ENCODE measurements around the gene PRKAR1B.

PRKAR1B gene

DNA sequence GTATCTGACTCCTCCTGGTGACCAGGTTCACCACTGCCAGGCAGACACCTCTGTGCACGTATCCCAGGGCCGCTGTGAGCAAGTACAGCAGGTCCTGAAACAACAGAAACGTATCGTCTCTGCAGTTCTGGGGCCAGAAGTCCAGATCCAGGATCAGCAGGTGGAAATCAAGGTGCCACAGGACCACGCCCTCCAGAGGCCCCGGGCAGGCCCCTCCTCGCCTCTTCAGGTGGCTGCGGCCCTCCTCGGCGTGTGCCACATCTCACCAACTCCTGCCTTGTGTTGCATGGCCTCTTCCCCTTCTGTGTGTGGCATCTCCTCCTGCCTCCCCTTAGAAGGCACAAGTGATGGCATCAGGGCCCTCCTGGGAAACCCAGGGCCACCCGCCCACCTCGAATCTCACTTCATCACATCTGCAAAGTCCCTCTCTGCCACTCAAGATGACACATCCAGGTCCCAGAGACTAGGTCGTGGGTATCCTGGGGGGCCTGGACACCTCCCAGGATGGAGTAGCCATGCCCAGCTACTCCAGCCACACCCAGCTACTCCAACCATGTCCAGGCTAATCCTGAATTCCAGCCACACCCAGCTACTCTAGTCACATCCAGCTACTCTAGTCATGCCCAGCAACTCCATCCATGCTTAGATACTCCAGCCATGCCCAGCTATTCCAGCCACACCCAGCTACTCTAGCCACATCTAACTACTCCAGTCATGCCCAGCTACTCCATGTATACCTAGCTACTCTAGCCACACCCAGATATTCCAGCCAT lies 53.2 kb downstream of the PRKAR1B start:
- intact Hi-C loops (cut with micrococcal nuclease), result no loop called here
- H3K27ac Mint-ChIP-seq, result no peak overlapping the region
- H3K36me3 Mint-ChIP-seq (ENCODE audit: low read depth), result no peaks in the 10 kb centered on the region
- H3K27me3 Mint-ChIP-seq, result peaks cover 3% of the 10 kb centered on the region
- H3K4me3 Mint-ChIP-seq, result no peak overlapping the region
- H3K9me3 Mint-ChIP-seq, result peaks cover 10% of the 10 kb centered on the region
- no peaks in the 10 kb centered on the region for H3K4me1 Mint-ChIP-seq (ENCODE audit: low read depth)

DNA sequence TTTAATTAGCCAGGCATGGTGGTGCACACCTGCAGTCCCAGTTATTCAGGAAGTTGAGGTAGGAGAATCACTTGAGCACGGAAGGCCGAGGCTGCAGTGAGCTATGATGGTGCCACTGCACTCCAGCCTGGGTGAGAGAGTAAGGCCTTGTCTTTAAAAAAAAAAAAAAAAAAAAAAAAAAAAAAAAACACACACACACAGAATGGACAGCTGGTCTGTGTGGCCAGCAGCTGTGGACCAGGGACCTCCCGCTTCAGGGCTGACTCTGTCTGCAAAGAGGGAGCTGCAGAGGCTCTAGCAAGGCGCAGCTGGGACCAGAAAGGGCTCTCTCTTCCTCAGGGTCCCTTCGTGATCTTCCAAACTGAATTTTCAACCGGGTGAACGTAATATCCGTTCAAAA lies 54.2 kb downstream of the PRKAR1B start:
- Mint-ChIP-seq H3K27me3 (peaks cover 7% of the 10 kb centered on the region), H3K4me3 (no peak overlapping the region), H3K27ac (no peak overlapping the region), H3K36me3 (ENCODE audit: low read depth) (no peaks in the 10 kb centered on the region), H3K9me3 (peaks cover 10% of the 10 kb centered on the region), H3K4me1 (ENCODE audit: low read depth) (no peaks in the 10 kb centered on the region)
- intact Hi-C loops (cut with micrococcal nuclease), result no loop called here

DNA sequence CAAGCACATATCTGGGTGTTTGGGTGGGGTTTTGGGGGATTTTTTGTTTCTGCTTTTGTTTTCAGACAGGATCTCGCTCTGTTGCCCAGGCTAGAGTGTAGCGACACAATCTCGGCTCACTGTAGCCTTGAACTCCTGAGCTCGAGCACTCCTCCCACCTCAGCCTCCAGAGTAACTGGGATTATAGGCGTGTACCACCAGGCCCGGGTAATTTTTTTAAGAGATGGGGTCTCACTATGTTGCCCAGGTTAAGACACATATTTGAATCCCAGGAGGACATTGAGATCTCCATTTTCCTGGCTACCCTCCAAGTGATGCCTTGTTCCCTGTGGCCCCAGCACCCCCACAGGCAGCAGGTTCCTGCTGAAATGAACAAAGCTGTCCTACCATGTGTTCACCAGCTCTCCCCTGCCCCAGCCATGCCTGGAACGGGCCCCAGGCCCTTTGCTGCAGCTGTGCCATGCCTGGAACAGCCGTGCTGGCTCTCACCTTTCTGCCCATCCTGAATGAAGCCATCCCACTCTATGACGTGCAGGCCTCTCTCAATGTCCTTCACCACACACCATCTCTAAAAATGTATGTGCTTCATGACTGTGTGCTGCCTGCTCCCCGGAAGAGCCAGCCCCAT lies 55.6 kb downstream of the PRKAR1B start:
- H3K9me3 Mint-ChIP-seq, result peaks cover 10% of the 10 kb centered on the region
- peaks cover 7% of the 10 kb centered on the region for H3K27me3 Mint-ChIP-seq
- H3K4me1 Mint-ChIP-seq (ENCODE audit: low read depth), result no peaks in the 10 kb centered on the region
- H3K4me3 Mint-ChIP-seq, result no peak overlapping the region
- no peaks in the 10 kb centered on the region for H3K36me3 Mint-ChIP-seq (ENCODE audit: low read depth)
- intact Hi-C loops (cut with micrococcal nuclease), result no loop called here
- H3K27ac Mint-ChIP-seq, result no peak overlapping the region

DNA sequence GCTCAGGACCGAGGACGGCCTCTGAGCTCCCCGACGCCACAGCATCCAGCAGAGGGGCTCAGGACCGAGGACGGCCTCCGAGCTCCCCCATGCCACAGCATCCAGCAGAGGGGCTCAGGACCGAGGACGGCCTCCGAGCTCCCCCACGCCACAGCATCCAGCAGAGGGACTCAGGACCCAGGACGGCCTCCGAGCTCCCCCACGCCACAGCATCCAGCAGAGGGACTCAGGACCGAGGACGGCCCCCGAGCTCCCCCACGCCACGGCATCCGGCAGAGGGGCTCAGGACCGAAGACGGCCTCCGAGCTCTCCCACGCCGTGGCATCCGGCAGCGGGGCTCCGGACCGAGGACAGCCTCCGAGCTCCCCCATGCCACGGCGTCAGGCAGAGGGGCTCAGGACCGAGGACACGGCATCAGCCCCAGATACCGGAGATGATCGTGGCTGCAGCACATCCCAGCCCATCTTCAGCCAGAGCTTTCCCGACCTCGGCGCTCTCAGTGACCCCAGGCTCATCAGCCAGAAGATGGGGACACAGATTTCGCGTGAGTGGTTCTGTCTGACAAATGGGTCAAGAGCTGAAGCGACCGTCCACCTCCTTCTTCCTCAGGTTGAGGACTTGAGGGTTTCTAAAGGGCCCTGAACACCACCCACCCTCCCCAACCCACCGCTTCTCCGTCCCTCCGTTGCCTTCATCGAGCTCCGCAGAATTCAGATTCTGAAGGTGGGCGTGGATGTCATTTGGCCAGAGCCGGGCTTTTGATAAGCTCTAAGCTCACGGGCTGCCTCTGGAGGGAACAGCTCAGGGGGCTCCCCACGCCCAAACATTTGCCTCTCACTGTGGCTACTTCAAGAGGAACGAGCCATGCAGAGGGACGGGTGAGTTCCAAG lies 56.3 kb downstream of the PRKAR1B start:
- intact Hi-C loops (cut with micrococcal nuclease), result no loop called here
- Mint-ChIP-seq H3K4me3 (no peak overlapping the region), H3K9me3 (peaks cover 10% of the 10 kb centered on the region), H3K27me3 (peaks cover 7% of the 10 kb centered on the region), H3K36me3 (ENCODE audit: low read depth) (no peaks in the 10 kb centered on the region), H3K27ac (no peak overlapping the region), H3K4me1 (ENCODE audit: low read depth) (no peaks in the 10 kb centered on the region)

DNA sequence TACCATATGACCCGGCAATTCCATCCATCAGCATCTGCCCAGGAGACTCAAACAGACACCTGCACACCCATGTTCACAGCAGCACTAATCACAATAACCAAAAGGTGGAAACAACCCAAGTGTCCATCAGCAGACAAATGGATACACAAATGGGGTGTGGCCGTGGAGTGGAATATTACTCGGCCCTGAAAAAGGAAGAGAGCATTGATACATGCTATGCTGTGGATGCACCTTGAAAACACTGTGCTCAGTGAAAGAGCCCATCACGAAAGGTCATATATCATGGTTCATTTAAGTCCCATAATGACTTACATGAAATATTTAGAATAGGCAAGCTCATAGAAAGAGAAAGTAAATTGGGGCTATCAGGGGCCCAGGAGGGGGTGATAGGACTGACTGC lies 58.1 kb downstream of the PRKAR1B start:
- Mint-ChIP-seq H3K27me3 (peaks cover 7% of the 10 kb centered on the region), H3K36me3 (ENCODE audit: low read depth) (no peaks in the 10 kb centered on the region), H3K27ac (no peak overlapping the region), H3K9me3 (peaks cover under 1% of the 10 kb centered on the region), H3K4me1 (ENCODE audit: low read depth) (no peaks in the 10 kb centered on the region), H3K4me3 (no peak overlapping the region)
- intact Hi-C loops (cut with micrococcal nuclease), result no loop called here

DNA sequence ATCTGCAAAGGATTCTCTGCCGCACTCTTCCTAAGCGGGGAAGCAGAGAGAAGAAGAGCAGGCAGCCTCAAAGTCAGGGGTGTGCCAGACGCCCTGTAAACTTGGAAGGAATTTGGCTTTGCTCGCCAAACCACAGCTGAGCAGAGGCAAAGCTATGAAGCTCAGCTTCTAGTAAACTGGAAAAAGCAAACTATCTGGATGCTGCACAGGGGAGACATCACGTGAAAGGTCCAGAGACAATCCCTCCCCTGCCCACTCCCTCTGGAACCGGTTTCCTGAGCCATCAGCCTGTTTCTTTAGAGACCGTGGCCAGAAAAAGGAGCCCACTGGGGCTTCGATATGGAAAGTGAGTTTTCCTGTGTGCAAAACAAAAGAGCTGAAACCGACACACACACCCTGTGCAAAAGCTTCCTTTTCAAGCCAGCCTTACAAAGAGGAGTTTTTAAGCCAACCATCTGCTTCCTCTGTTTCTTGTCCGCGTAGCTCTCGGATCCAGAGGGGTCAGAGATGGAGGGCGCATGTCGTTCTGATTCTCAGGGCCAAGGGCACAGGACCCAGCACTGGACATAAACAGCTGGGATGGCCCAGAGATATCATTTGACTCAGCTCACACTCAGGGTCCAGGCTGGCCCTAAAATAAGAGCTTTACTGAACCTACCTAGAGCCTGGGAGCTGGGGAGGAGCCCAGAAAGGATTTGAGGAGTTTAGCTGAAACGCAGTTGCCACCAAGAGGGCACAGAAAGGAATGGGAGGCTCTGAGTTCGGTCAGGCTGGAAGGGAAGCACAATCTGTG lies 58.7 kb downstream of the PRKAR1B start:
- H3K27me3 Mint-ChIP-seq, result peaks cover 7% of the 10 kb centered on the region
- no peaks in the 10 kb centered on the region for H3K9me3 Mint-ChIP-seq
- H3K36me3 Mint-ChIP-seq (ENCODE audit: low read depth), result no peaks in the 10 kb centered on the region
- no peaks in the 10 kb centered on the region for H3K4me1 Mint-ChIP-seq (ENCODE audit: low read depth)
- intact Hi-C loops (cut with micrococcal nuclease), result no loop called here
- H3K27ac Mint-ChIP-seq, result no peak overlapping the region
- H3K4me3 Mint-ChIP-seq, result no peak overlapping the region

DNA sequence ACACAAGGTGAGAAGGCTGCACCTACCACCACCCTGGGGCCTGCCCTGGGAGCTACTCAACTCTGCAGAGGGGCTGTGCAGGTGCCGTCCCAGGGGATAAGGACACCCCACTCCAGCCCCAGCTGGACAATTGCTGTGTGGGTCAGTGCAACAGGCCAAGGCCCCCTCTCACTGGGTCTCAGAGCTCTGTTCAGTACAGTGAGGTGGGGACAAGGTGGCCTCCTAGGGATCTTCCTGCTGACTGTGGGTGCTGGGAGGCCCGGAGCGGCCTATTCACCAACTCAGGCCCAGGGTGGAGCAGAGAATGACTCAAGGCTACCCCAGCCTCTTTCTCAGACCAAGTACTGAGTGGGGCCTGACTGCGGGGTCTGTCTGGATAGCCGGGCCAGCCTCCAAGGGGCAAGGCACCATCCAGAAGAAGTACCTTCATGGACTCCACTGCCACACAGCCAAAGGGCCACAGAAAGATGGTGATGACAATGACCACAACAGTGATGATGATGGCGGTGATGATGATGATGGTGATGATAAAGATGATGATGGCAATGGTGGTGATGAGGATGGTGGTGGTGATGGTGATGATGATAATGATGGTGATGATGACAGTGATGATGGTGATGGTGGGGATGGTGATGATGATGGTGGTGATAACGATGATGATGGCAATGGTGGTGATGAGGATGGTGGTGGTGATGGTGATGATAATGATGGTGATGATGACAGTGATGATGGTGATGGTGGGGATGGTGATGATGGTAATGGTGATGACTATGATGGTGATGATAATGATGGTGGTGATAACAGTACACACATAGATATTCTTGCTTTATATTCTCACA lies 60.4 kb downstream of the PRKAR1B start:
- H3K4me3 Mint-ChIP-seq, result no peak overlapping the region
- H3K36me3 Mint-ChIP-seq (ENCODE audit: low read depth), result no peaks in the 10 kb centered on the region
- intact Hi-C loops (cut with micrococcal nuclease), result no loop called here
- peaks cover 7% of the 10 kb centered on the region for H3K27me3 Mint-ChIP-seq
- no peak overlapping the region for H3K27ac Mint-ChIP-seq
- H3K4me1 Mint-ChIP-seq (ENCODE audit: low read depth), result no peaks in the 10 kb centered on the region
- no peaks in the 10 kb centered on the region for H3K9me3 Mint-ChIP-seq

DNA sequence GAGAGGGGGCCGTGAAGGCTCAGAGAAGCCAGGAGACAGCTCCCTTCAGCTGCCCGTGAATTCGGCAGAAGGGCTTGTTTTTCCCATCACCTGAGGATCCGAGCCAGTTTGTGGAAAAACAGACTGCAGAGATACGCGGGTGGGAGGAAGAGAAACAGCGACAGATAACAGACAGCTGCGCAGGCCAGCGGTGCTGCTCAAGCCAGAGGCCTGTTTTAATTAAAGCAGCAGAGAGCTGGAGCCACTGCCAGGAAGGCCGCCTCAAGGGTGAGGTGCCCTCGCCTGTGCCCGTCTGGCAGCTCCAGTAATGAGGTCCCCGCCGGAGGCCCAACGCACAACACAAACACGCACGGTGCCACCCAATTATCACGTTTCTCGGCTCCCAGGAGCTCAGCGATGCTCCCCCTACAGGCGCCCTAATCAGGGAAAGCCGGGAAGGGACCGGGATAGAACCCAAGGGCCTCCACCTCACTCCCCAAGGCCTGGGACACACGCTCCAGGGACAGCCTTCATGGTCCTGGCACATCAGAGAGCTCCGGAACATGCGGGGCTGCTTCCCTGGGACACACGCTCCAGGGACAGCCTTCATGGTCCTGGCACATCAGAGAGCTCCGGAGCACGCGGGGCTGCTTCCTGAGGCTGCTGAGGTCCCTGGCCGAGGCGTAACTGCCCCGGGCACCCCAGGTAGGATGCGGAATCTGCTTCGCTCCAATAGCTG lies 61.2 kb downstream of the PRKAR1B start:
- Mint-ChIP-seq H3K9me3 (no peaks in the 10 kb centered on the region), H3K36me3 (ENCODE audit: low read depth) (no peaks in the 10 kb centered on the region), H3K4me3 (no peak overlapping the region), H3K27me3 (peaks cover 7% of the 10 kb centered on the region), H3K27ac (no peak overlapping the region), H3K4me1 (ENCODE audit: low read depth) (no peaks in the 10 kb centered on the region)
- intact Hi-C loops (cut with micrococcal nuclease), result no loop called here

DNA sequence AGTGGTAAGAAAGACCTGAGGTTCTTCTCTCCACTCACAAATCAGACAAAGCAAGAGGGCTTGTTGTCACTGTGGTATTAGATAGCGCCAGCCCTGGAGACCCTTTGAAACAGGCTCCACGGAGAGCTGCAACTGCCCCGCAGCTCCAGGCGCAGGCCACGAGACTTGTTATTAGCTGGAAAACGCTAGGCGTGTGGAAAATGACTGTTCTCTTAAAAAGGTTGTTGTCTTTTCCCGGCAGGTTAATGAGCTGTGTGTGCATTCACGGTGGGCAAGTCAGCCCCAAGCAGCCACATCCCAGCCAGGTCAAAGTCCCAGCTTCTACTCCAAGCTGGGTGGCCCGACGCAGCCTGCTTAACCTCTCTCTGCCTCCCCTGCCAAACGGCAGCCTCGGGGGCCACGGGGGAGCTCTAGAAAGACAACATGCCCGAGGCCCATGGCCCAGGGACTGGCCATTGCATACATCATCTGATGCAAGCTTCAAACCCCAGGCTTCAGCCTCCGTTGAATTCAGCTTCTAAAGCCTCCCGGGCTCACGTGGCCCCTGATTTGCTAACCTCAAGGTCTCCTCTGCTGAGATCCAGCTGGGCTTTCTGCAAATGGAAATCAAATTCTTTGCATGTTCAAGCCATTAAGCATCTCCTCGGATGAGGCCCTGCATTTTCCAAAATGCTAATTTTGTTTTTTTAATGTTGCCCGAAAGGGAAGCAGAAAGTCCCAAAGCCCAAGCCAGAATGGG lies 61.9 kb downstream of the PRKAR1B start:
- no peaks in the 10 kb centered on the region for H3K9me3 Mint-ChIP-seq
- no peaks in the 10 kb centered on the region for H3K4me1 Mint-ChIP-seq (ENCODE audit: low read depth)
- no peak overlapping the region for H3K27ac Mint-ChIP-seq
- H3K27me3 Mint-ChIP-seq, result peaks cover 7% of the 10 kb centered on the region
- intact Hi-C loops (cut with micrococcal nuclease), result no loop called here
- H3K36me3 Mint-ChIP-seq (ENCODE audit: low read depth), result no peaks in the 10 kb centered on the region
- H3K4me3 Mint-ChIP-seq, result no peak overlapping the region

DNA sequence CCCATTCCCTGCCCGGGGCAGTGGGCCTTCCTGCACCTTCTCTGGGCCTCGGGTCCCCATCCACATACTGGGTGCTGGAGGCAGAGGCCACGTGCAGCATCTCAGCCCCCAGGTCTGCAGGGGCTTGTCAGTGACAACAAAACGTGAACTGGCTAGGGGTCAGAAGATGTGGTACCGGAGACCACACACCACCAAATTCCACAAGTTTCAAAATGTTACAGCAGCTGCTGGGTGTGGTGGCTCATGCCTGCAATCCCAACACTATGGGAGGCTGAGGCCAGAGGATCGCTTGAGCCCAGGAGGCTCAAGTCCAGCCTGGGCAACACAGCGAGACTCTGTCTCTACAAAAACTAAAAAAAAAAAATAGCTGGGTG lies 62.7 kb downstream of the PRKAR1B start:
- H3K9me3 Mint-ChIP-seq, result no peaks in the 10 kb centered on the region
- no peaks in the 10 kb centered on the region for H3K36me3 Mint-ChIP-seq (ENCODE audit: low read depth)
- H3K27me3 Mint-ChIP-seq, result peaks cover 7% of the 10 kb centered on the region
- no peaks in the 10 kb centered on the region for H3K4me1 Mint-ChIP-seq (ENCODE audit: low read depth)
- intact Hi-C loops (cut with micrococcal nuclease), result no loop called here
- no peak overlapping the region for H3K27ac Mint-ChIP-seq
- H3K4me3 Mint-ChIP-seq, result no peak overlapping the region

DNA sequence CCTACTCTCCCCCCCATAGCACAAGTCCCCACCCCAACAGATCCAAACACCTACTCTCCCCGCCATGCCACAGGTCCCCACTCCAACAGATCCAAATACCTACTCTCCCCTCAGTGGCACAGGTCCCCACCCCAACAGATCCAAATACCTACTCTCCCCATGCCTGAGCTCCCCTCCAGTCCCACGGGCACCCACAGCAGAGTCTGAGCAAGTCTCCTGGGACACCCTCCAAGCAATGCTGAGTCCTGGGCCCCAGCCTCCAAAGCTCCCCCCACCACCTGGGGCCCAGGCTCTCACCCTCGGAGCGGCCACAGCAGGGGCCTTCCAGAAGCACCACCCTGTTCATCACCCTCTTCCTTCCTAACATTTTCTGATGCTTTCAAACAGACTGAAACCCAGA lies 64.5 kb downstream of the PRKAR1B start:
- H3K9me3 Mint-ChIP-seq, result no peaks in the 10 kb centered on the region
- H3K27me3 Mint-ChIP-seq, result no peaks in the 10 kb centered on the region
- no peak overlapping the region for H3K4me3 Mint-ChIP-seq
- no peaks in the 10 kb centered on the region for H3K36me3 Mint-ChIP-seq (ENCODE audit: low read depth)
- no peak overlapping the region for H3K27ac Mint-ChIP-seq
- H3K4me1 Mint-ChIP-seq (ENCODE audit: low read depth), result no peaks in the 10 kb centered on the region
- intact Hi-C loops (cut with micrococcal nuclease), result no loop called here

DNA sequence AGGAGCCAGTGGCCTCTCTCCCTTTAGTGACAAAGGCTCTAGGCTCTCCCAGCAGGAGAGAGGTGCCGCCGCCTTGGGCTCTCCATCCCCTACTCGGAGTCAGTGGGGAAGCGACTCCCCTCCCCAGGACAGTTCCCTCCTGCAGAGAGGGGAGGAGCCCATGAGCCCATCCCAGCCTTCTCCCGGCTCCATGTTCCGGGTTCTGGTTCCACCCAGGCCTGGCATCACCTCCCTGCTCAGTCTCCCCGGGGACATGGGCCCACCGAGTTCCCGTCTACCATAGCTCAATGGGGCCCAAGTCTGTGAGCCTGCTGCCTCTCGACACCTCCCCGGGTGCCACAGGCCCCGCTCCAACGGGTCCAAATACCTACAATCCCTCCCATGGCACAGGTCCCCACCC lies 67.1 kb downstream of the PRKAR1B start:
- H3K4me3 Mint-ChIP-seq, result no peak overlapping the region
- no peaks in the 10 kb centered on the region for H3K36me3 Mint-ChIP-seq (ENCODE audit: low read depth)
- H3K27me3 Mint-ChIP-seq, result no peaks in the 10 kb centered on the region
- H3K4me1 Mint-ChIP-seq (ENCODE audit: low read depth), result no peaks in the 10 kb centered on the region
- no peak overlapping the region for H3K27ac Mint-ChIP-seq
- H3K9me3 Mint-ChIP-seq, result no peaks in the 10 kb centered on the region
- intact Hi-C loops (cut with micrococcal nuclease), result no loop called here

Data from dendritic cell treated with granulocyte-macrophage colony-stimulating factor and Interleukin-4, amounts not matched to agents 40 ng/mL and 50 ng/mL, for 4 days (primary cell).